Testis (tissue), 2 donors: ENCODE data around the gene ARL13A.

Experiments
- CTCF ChIP-seq, 3 experiments: fragments of 450-650 bp in 2 of 3; fragments of 200-600 bp in 1 of 3; sonication (generic) in 1 of 3; IDR thresholded peaks; one replicate each; pipeline ENCODE4 v1.5.1; 2016 to 2019; ENCODE audit warnings: antibody characterized with exemption in 3 of 3, mild to moderate bottlenecking in 2 of 3, moderate library complexity in 1 of 3
- POLR2A ChIP-seq: fragments of 450-650 bp; IDR thresholded peaks from one replicate; pipeline ENCODE4 v1.6.1; 2017; ENCODE audit warnings: antibody characterized with exemption, mild to moderate bottlenecking, moderate library complexity

- TF ChIP-seq CTCF (IDR thresholded peaks at IDR 0.05) = no peak
- no peak for TF ChIP-seq POLR2A
Observed at GRCh38 chrX:100976211-100976610, 6.7 kb downstream of the ARL13A start.
